HepG2 (cell line): ENCODE measurements around the gene IDS. TPM values are rescaled to one million over a fixed set of nuclear protein-coding genes. Genes with fewer than 3 reads are reported as not detected.

Source experiments
- CBX2 ChIP-seq, 2 experiments: fragments of 200-600 bp in 1 of 2; sonication (generic); formaldehyde crosslinking in 1 of 2; IDR thresholded peaks; 2 replicates each; pipeline versions ENCODE4 v1.7.0 to v1.8.1; 2018 to 2022; ENCODE audit warnings: low read depth in 2 of 2, low read length in 1 of 2, mild to moderate bottlenecking in 1 of 2, missing genetic modification reagents in 1 of 2
- CREB1 ChIP-seq, 2 experiments: fragments of 450-650 bp in 1 of 2; IDR thresholded peaks; 2 replicates each; pipeline ENCODE4 v1.6.1; 2016 to 2017; ENCODE audit warnings: control low read depth in 1 of 2, mild to moderate bottlenecking in 1 of 2, missing compliant biosample characterization in 1 of 2, missing genetic modification characterization in 1 of 2
- HHEX ChIP-seq: IDR thresholded peaks from 2 replicates; pipeline ENCODE4 v1.6.1; 2016; ENCODE audit warnings: control low read depth
- KMT2A ChIP-seq: sonication (generic); formaldehyde crosslinking; IDR thresholded peaks from 2 replicates; pipeline ENCODE4 v1.4.0; 2020; ENCODE audit warnings: missing genetic modification reagents
- MIER2 ChIP-seq: IDR thresholded peaks from 2 replicates; pipeline ENCODE4 v1.6.1; 2016; ENCODE audit warnings: missing biosample characterization, missing genetic modification reagents
- POLR2A ChIP-seq, 2 experiments: IDR thresholded peaks; 2 replicates each; pipeline ENCODE4 v1.6.1; 2011; ENCODE audit warnings: low read depth in 2 of 2, low read length in 2 of 2, mild to moderate bottlenecking in 1 of 2, moderate library complexity in 1 of 2; ENCODE audit not compliant: insufficient read depth in 1 of 2
- SRSF4 ChIP-seq: fragments of 200-400 bp; formaldehyde crosslinking; IDR thresholded peaks from one replicate; pipeline ENCODE4 v1.6.1; 2018; ENCODE audit warnings: mild to moderate bottlenecking, low read depth, low read length, moderate library complexity; ENCODE audit not compliant: poor library complexity, severe bottlenecking
- SUZ12 ChIP-seq: fragments of 150-350 bp; IDR thresholded peaks from 2 replicates; pipeline ENCODE4 v1.6.1; 2014; ENCODE audit warnings: low read depth, low read length
- THAP11 ChIP-seq: IDR thresholded peaks from 2 replicates; pipeline ENCODE4 v1.6.1; 2016; ENCODE audit warnings: missing biosample characterization, missing genetic modification reagents
- WIZ ChIP-seq: sonication (generic); formaldehyde crosslinking; IDR thresholded peaks from 2 replicates; pipeline ENCODE4 v1.5.1; 2020; ENCODE audit warnings: mild to moderate bottlenecking, missing genetic modification reagents
- YY1 ChIP-seq: IDR thresholded peaks from 2 replicates; pipeline ENCODE4 v1.6.1; 2011; ENCODE audit warnings: low read length, low read depth, moderate library complexity, mild to moderate bottlenecking; ENCODE audit not compliant: insufficient read depth, insufficient replicate concordance
- ZFP41 ChIP-seq: sonication (generic); formaldehyde crosslinking; IDR thresholded peaks from 2 replicates; pipeline ENCODE4 v1.4.0; 2020; ENCODE audit warnings: mild to moderate bottlenecking, missing genetic modification reagents, borderline replicate concordance
- ZFX ChIP-seq: sonication (generic); formaldehyde crosslinking; IDR thresholded peaks from 2 replicates; pipeline ENCODE4 v1.4.0; 2020; ENCODE audit warnings: mild to moderate bottlenecking, low read depth, missing genetic modification reagents, moderate library complexity
- ZNF160 ChIP-seq: sonication (generic); formaldehyde crosslinking; IDR thresholded peaks from 2 replicates; pipeline ENCODE4 v1.8.0; 2022; ENCODE audit warnings: mild to moderate bottlenecking, inconsistent platforms, missing genetic modification reagents
- ZNF362 ChIP-seq: sonication (generic); formaldehyde crosslinking; IDR thresholded peaks from 2 replicates; pipeline ENCODE4 v1.4.0; 2020; ENCODE audit warnings: missing genetic modification reagents, mild to moderate bottlenecking, borderline replicate concordance
- ZNF530 ChIP-seq: sonication (generic); formaldehyde crosslinking; IDR thresholded peaks from 2 replicates; pipeline ENCODE4 v1.5.0; 2020; ENCODE audit warnings: low read depth, mild to moderate bottlenecking, missing genetic modification reagents
- ZNF782 ChIP-seq: sonication (generic); formaldehyde crosslinking; IDR thresholded peaks from 2 replicates; pipeline ENCODE4 v1.4.0; 2020; ENCODE audit warnings: missing genetic modification reagents, mild to moderate bottlenecking, borderline replicate concordance
- ZNF800 ChIP-seq: sonication (generic); formaldehyde crosslinking; IDR thresholded peaks from 2 replicates; pipeline ENCODE4 v1.4.0; 2020; ENCODE audit warnings: missing genetic modification reagents
- ZNF879 ChIP-seq: sonication (generic); formaldehyde crosslinking; IDR thresholded peaks from 2 replicates; pipeline ENCODE4 v1.8.1; 2023; ENCODE audit warnings: missing genetic modification reagents
- ZSCAN20 ChIP-seq: sonication (generic); formaldehyde crosslinking; IDR thresholded peaks from 2 replicates; pipeline ENCODE4 v1.4.0; 2020; ENCODE audit warnings: missing genetic modification reagents, mild to moderate bottlenecking, borderline replicate concordance
- polyA plus RNA-seq, 8 experiments: library from polyadenylated mRNA; depleted of rRNA in 3 of 8; stranded (reverse) in 7 of 8; unstranded in 1 of 8; fragments of >200 nt; fragmentation: Illumina TruSeq in 4 of 8; extraction: Trizol in 4 of 8; gene quantifications; 2 replicates each; pipeline versions ENCODE4 v1.2.1 to v1.2.3, GENCODE V29; 2011 to 2016; ENCODE audit warnings: low read depth in 4 of 8, missing spikeins in 1 of 8, mixed read lengths in 1 of 8; ENCODE audit not compliant: insufficient read depth in 1 of 8
- total RNA-seq, 5 experiments: library from RNA; depleted of rRNA; stranded (reverse); fragments of >200 nt; fragmentation: Illumina TruSeq; extraction: Trizol; gene quantifications; 2 replicates each; pipeline ENCODE4 v1.2.3, GENCODE V29; 2016; ENCODE audit warnings: low read depth in 1 of 5
- TF ChIP-seq, protein P1 (sequence below): sonication (generic); formaldehyde crosslinking; IDR thresholded peaks from 2 replicates; pipeline ENCODE4 v1.4.0; 2020; ENCODE audit warnings: mild to moderate bottlenecking, missing genetic modification reagents, borderline replicate concordance

The IDS gene
- total and polyA plus RNA-seq, 2 of the 13 experiments (the other 11 are each of a cell fraction or from before 2014, with no cell fraction given), result 2.2 to 11.9 TPM

DNA sequence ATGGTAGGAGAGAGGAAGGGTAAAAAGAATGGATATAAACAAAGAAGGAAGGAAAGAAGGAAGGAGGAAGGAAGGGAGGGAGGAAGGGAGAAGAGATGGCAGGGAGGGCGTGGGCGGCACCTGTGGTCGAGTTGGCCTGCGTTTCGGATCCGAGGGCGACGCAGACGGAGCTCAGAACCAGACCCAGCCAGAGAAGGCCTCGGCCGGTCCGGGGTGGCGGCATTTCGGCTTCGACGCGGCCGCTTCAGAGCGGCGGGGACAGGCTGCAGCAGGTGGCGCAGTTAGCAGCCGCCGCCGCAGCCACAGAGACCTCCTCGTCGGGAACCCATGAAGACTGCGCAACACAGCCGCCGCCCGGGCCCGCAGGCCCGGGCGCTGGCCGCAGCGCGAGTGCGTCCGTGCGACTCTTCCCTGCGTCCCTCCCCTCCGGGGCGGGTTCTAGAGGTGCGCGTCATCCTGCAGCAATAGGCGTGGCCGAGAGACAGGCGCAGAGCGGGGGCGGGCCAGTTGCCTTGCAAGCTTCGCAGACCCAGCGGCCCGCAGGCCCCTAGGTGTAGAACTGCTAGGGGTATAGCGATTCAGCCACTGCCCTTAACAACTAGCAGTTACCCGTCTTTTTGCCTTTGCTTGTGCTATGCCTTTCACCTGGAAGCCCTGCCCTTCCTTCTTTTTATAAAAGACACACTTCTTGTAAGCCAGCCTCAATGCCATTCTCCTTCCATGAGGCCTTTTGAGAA lies at the start of gene IDS (continued):
- TF ChIP-seq, protein P1, sequence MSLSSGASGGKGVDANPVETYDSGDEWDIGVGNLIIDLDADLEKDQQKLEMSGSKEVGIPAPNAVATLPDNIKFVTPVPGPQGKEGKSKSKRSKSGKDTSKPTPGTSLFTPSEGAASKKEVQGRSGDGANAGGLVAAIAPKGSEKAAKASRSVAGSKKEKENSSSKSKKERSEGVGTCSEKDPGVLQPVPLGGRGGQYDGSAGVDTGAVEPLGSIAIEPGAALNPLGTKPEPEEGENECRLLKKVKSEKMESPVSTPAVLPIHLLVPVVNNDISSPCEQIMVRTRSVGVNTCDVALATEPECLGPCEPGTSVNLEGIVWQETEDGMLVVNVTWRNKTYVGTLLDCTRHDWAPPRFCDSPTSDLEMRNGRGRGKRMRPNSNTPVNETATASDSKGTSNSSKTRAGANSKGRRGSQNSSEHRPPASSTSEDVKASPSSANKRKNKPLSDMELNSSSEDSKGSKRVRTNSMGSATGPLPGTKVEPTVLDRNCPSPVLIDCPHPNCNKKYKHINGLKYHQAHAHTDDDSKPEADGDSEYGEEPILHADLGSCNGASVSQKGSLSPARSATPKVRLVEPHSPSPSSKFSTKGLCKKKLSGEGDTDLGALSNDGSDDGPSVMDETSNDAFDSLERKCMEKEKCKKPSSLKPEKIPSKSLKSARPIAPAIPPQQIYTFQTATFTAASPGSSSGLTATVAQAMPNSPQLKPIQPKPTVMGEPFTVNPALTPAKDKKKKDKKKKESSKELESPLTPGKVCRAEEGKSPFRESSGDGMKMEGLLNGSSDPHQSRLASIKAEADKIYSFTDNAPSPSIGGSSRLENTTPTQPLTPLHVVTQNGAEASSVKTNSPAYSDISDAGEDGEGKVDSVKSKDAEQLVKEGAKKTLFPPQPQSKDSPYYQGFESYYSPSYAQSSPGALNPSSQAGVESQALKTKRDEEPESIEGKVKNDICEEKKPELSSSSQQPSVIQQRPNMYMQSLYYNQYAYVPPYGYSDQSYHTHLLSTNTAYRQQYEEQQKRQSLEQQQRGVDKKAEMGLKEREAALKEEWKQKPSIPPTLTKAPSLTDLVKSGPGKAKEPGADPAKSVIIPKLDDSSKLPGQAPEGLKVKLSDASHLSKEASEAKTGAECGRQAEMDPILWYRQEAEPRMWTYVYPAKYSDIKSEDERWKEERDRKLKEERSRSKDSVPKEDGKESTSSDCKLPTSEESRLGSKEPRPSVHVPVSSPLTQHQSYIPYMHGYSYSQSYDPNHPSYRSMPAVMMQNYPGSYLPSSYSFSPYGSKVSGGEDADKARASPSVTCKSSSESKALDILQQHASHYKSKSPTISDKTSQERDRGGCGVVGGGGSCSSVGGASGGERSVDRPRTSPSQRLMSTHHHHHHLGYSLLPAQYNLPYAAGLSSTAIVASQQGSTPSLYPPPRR (CRISPR knock-in tag), result no peak
- TF ChIP-seq ZSCAN20 (CRISPR knock-in tag) (no peak), ZFP41 (CRISPR knock-in tag) (no peak), WIZ (CRISPR knock-in tag) (no peak), ZNF362 (no peak), ZNF800 (CRISPR knock-in tag) (no peak), KMT2A (CRISPR knock-in tag) (no peak), ZNF879 (CRISPR knock-in tag) (no peak), SRSF4 (no peak), CBX2 (IDR thresholded peaks at IDR 0.05; ENCODE audit: low read depth, low read length) (no peak), CBX2 (CRISPR knock-in tag; IDR thresholded peaks at IDR 0.05; ENCODE audit: low read depth) (no peak), ZFX (CRISPR knock-in tag) (peak; percentile 75; the same call in 1 of the 2 replicates), ZNF530 (CRISPR knock-in tag) (no peak), ZNF782 (CRISPR knock-in tag) (no peak), THAP11 (CRISPR knock-in tag) (no peak), POLR2A (IDR thresholded peaks at IDR 0.05; ENCODE audit: insufficient read depth in 1 of 2, low read depth in 2 of 2, low read length in 2 of 2) (peak; percentile 57 to 63), SUZ12 (no peak), HHEX (CRISPR knock-in tag) (no peak), CREB1 (IDR thresholded peaks at IDR 0.05) (peak; percentile 41; the same call in 1 of the 2 replicates), CREB1 (CRISPR knock-in tag; IDR thresholded peaks at IDR 0.05) (no peak), MIER2 (no peak), YY1 (peak; percentile 33), ZNF160 (CRISPR knock-in tag) (no peak)
